GM21528 (cell line): Measurements from ENCODE around the gene OAF.

Experiments used
- ATAC-seq: cut with Tn5 transposase; IDR thresholded peaks from one replicate; pipeline ENCODE4 v1.9.1; 2021; ENCODE audit warnings: mild to moderate bottlenecking, moderate library complexity; ENCODE audit not compliant: unreplicated experiment, low FRiP score

Gene OAF

GRCh38 chr11:120182790-120183491 lies 27.9 kb upstream of the OAF start:
- ATAC-seq = no peak

- ATAC-seq = no peak
Observed at GRCh38 chr11:120183701-120184141, 27.1 kb upstream of the OAF start.

GRCh38 chr11:120184371-120184945 lies 26.4 kb upstream of the OAF start:
- no peak for ATAC-seq

- no peak for ATAC-seq
Observed at GRCh38 chr11:120184946-120185705, 25.7 kb upstream of the OAF start.

GRCh38 chr11:120185706-120186455 lies 25.0 kb upstream of the OAF start:
- no peak for ATAC-seq

- no peak for ATAC-seq
Observed at GRCh38 chr11:120186456-120186773, 24.4 kb upstream of the OAF start.

GRCh38 chr11:120186774-120187591 lies 23.8 kb upstream of the OAF start:
- ATAC-seq = no peak

GRCh38 chr11:120188371-120188770 lies 22.5 kb upstream of the OAF start:
- ATAC-seq = no peak

- no peak for ATAC-seq
Observed at GRCh38 chr11:120188811-120189455, 21.9 kb upstream of the OAF start.

- ATAC-seq = no peak
Observed at GRCh38 chr11:120191058-120191457, 19.8 kb upstream of the OAF start.

GRCh38 chr11:120192831-120193625 lies 17.8 kb upstream of the OAF start:
- no peak for ATAC-seq

GRCh38 chr11:120194166-120194565 lies 16.7 kb upstream of the OAF start:
- ATAC-seq = no peak

- ATAC-seq = no peak
Observed at GRCh38 chr11:120195601-120196320, 15.1 kb upstream of the OAF start.

GRCh38 chr11:120196826-120197225 lies 14.0 kb upstream of the OAF start:
- ATAC-seq = no peak

- ATAC-seq = no peak
Observed at GRCh38 chr11:120197251-120197891, 13.5 kb upstream of the OAF start.

GRCh38 chr11:120197977-120198376 lies 12.9 kb upstream of the OAF start:
- ATAC-seq = no peak

GRCh38 chr11:120198403-120198786 lies 12.4 kb upstream of the OAF start:
- ATAC-seq = no peak
